IMR-90 (cell line): ENCODE results near the gene ZNF253. TPM values are rescaled to one million over a fixed set of nuclear protein-coding genes. Genes with fewer than 3 reads are reported as not detected.
"Not testable (repeated sequence)": the region's sequence is repeated elsewhere in the genome, so short reads cannot be mapped to it uniquely, and the experiment has no call there.

Experiments used
- ATAC-seq: fragments of 200-7000 bp; cut with Tn5 transposase; 2 replicates; pipeline ENCODE4 v1.9.1; 2020; ENCODE audit warnings: low read depth, mild to moderate bottlenecking, moderate library complexity
- BruUV-seq: library from RNA; stranded (reverse); fragments of 400-500 nt; replicated peaks from 2 replicates; lab custom pipeline; 2021; lab: Mats Ljungman, UMichigan
- CTCF ChIA-PET: fragments of 300-600 bp; formaldehyde crosslinking; extraction: SDS; loops from one replicate; lab custom pipeline; 2021; ENCODE audit warnings: antibody characterized with exemption; lab: Yijun Ruan, JAX
- POLR2A ChIA-PET: fragments of 300-600 bp; sonication (Branson Sonifier 250); formaldehyde crosslinking; loops from one replicate; lab custom pipeline; 2022; ENCODE audit warnings: antibody characterized with exemption; ENCODE audit not compliant: unreplicated experiment; lab: Charles Lee
- DNase-seq: peaks from one replicate; pipeline ENCODE4 v3.0.0; 2013
- H2AFZ ChIP-seq: replicated peaks from 2 replicates; pipeline ENCODE3; 2013; ENCODE audit warnings: low read length, mild to moderate bottlenecking; ENCODE audit not compliant: poor library complexity
- H2AK5ac ChIP-seq: 2 replicates; pipeline ENCODE4 v1.6.1; 2013; ENCODE audit warnings: low read depth, low read length, inconsistent platforms
- H2AK9ac ChIP-seq: replicated peaks from 2 replicates; pipeline ENCODE3; 2013; ENCODE audit warnings: mild to moderate bottlenecking, low read depth, low read length, moderate library complexity; ENCODE audit not compliant: poor library complexity
- H2BK120ac ChIP-seq: 2 replicates; pipeline ENCODE4 v1.6.1; 2013; ENCODE audit warnings: low read depth, low read length, inconsistent platforms
- H2BK15ac ChIP-seq: 3 replicates; pipeline ENCODE4 v1.6.1; 2013; ENCODE audit warnings: low read depth, low read length, inconsistent platforms
- H2BK20ac ChIP-seq: 2 replicates; pipeline ENCODE4 v1.6.1; 2013; ENCODE audit warnings: low read depth, mild to moderate bottlenecking, inconsistent platforms, low read length, moderate library complexity
- H2BK5ac ChIP-seq: 2 replicates; pipeline ENCODE4 v1.6.1; 2013; ENCODE audit warnings: mild to moderate bottlenecking, low read depth, low read length, inconsistent platforms; ENCODE audit not compliant: poor library complexity, severe bottlenecking
- H3K14ac ChIP-seq: replicated peaks from 2 replicates; pipeline ENCODE4 v1.6.1; 2013; ENCODE audit warnings: low read depth, low read length, inconsistent platforms
- H3K18ac ChIP-seq: 2 replicates; pipeline ENCODE4 v1.6.1; 2013; ENCODE audit warnings: low read depth, low read length, control low read depth
- H3K23ac ChIP-seq: 2 replicates; pipeline ENCODE4 v1.6.1; 2013; ENCODE audit warnings: low read depth, low read length, inconsistent platforms
- H3K27ac ChIP-seq: 2 replicates; pipeline ENCODE4 v1.5.1; 2013; ENCODE audit warnings: mild to moderate bottlenecking, control low read depth, low read length; ENCODE audit not compliant: insufficient read depth
- H3K27me3 ChIP-seq: 2 replicates; pipeline ENCODE4 v1.6.1; 2013; ENCODE audit warnings: low read length; ENCODE audit not compliant: control insufficient read depth, insufficient read depth
- H3K36me3 ChIP-seq: 2 replicates; pipeline ENCODE4 v1.6.1; 2013; ENCODE audit warnings: low read length, mixed read lengths; ENCODE audit not compliant: control insufficient read depth, insufficient read depth
- H3K4ac ChIP-seq: 2 replicates; pipeline ENCODE4 v1.6.1; 2013; ENCODE audit warnings: low read depth, low read length, inconsistent platforms
- H3K4me1 ChIP-seq: 2 replicates; pipeline ENCODE4 v1.6.1; 2013; ENCODE audit warnings: low read length, mixed read lengths; ENCODE audit not compliant: control insufficient read depth, insufficient read depth
- H3K4me2 ChIP-seq: 2 replicates; pipeline ENCODE4 v1.6.1; 2013; ENCODE audit warnings: low read depth, mild to moderate bottlenecking, control low read depth, low read length, moderate library complexity
- H3K4me3 ChIP-seq: 2 replicates; pipeline ENCODE4 v1.5.1; 2013; ENCODE audit warnings: low read depth, mild to moderate bottlenecking, control low read depth, low read length, moderate library complexity; ENCODE audit not compliant: insufficient read depth
- H3K56ac ChIP-seq: 2 replicates; pipeline ENCODE4 v1.6.1; 2013; ENCODE audit warnings: low read length, inconsistent platforms; ENCODE audit not compliant: insufficient read depth; ENCODE audit errors: extremely low read depth
- H3K79me1 ChIP-seq, 2 experiments: 2 replicates each; pipeline ENCODE4 v1.6.1; 2013; ENCODE audit warnings: low read length in 2 of 2, inconsistent platforms in 1 of 2, low read depth in 1 of 2
- H3K9ac ChIP-seq: 2 replicates; pipeline ENCODE4 v1.6.1; 2013; ENCODE audit warnings: low read depth, low read length, control low read depth
- H3K9me1 ChIP-seq: 2 replicates; pipeline ENCODE4 v1.6.1; 2013; ENCODE audit warnings: low read length, inconsistent platforms; ENCODE audit not compliant: insufficient read depth
- H3K9me3 ChIP-seq: 2 replicates; pipeline ENCODE4 v1.6.1; 2013; ENCODE audit warnings: low read length; ENCODE audit not compliant: control insufficient read depth, insufficient read depth
- H4K20me1 ChIP-seq: 2 replicates; pipeline ENCODE4 v1.6.1; 2013; ENCODE audit warnings: low read length, inconsistent platforms; ENCODE audit not compliant: insufficient read depth
- H4K5ac ChIP-seq: 2 replicates; pipeline ENCODE4 v1.6.1; 2013; ENCODE audit warnings: mild to moderate bottlenecking, low read depth, low read length, control low read depth
- H4K8ac ChIP-seq, 2 experiments: 2 replicates each; pipeline ENCODE4 v1.6.1; 2013; ENCODE audit warnings: low read depth in 2 of 2, low read length in 2 of 2, control low read depth in 1 of 2, inconsistent platforms in 1 of 2
- H4K91ac ChIP-seq: 2 replicates; pipeline ENCODE4 v1.6.1; 2013; ENCODE audit warnings: low read depth, low read length, inconsistent platforms; ENCODE audit not compliant: insufficient read depth
- POLR2A ChIP-seq: IDR thresholded peaks from 2 replicates; pipeline ENCODE4 v1.6.1; 2012; ENCODE audit warnings: mild to moderate bottlenecking, low read depth, low read length
- RCOR1 ChIP-seq: IDR thresholded peaks from 2 replicates; pipeline ENCODE4 v1.6.1; 2012; ENCODE audit warnings: mild to moderate bottlenecking, low read length, improper control_type of control experiment; ENCODE audit not compliant: insufficient replicate concordance
- WGBS, 2 experiments: methylation state at CpG; one replicate each; pipeline versions ENCODE4 v1.1.5 to v1.1.7; 2013; ENCODE audit warnings: missing lambda C conversion rate in 2 of 2; ENCODE audit not compliant: insufficient read length in 1 of 2; ENCODE audit errors: extremely low coverage in 2 of 2; 5-methylcytosine and 5-hydroxymethylcytosine counted together
- dilution Hi-C: fragments of 300-500 bp; cut with HindIII; formaldehyde crosslinking; loops from one replicate; pipeline ENCODE4 v1.14.3; 2018; ENCODE audit warnings: low sequenced_read_pairs; ENCODE audit not compliant: unreplicated experiment
- in situ Hi-C: fragments of 300-500 bp; cut with MboI; formaldehyde crosslinking; loops from 3 replicates; pipeline ENCODE4 v1.14.3; 2019; ENCODE audit warnings: low sequenced_read_pairs, inconsistent platforms, mixed read lengths
- intact Hi-C: fragments of 100-400 bp; cut with micrococcal nuclease; formaldehyde crosslinking; loops from 2 replicates; pipeline ENCODE4 v1.10.0; 2022
- polyA plus RNA-seq, 3 experiments: library from polyadenylated mRNA; depleted of rRNA; stranded (reverse); fragments of >200 nt; gene quantifications; 2 replicates each; pipeline ENCODE4 v1.2.3, GENCODE V29; 2012; ENCODE audit warnings: low replicate concordance in 1 of 3
- total RNA-seq: library from RNA; depleted of rRNA; stranded (reverse); fragments of >200 nt; gene quantifications from 2 replicates; pipeline ENCODE4 v1.2.3, GENCODE V29; 2012

The ZNF253 gene
- total and polyA plus RNA-seq, 2 of the 4 experiments (the other 2 are of a cell fraction): 0.74 to 3.4 TPM

- Histone ChIP-seq H3K4me1 (no peaks in the 10 kb centered on the region), H3K79me1 (0 out of 4 replicates have a peak, but pooled peaks cover 0 to 4% of the 10 kb centered on the region in 2 experiments), H2BK15ac (no peak within 1 kb of the TSS), H4K91ac (peak within 1 kb of the TSS; percentile 78), H3K27me3 (no peaks in the 10 kb centered on the region), H4K8ac (peak within 1 kb of the TSS; percentile 62 to 96), H2AFZ (peak within 1 kb of the TSS; percentile 98), H3K4ac (peak within 1 kb of the TSS; percentile 93), H2BK120ac (no peak within 1 kb of the TSS), H3K9ac (peak within 1 kb of the TSS; percentile 97), H2BK5ac (peak within 1 kb of the TSS; percentile 83), H2AK9ac (peak within 1 kb of the TSS; percentile 75), H3K56ac (peak within 1 kb of the TSS; percentile 84), H2BK20ac (no peak within 1 kb of the TSS), H3K36me3 (peaks cover 15% of the 10 kb centered on the region; the same call in 1 of the 2 replicates), H3K23ac (peak within 1 kb of the TSS; percentile 95; the same call in 1 of the 2 replicates), H3K4me3 (peak within 1 kb of the TSS; percentile 98), H3K27ac (peak within 1 kb of the TSS; percentile 97), H3K9me3 (peaks cover 40% of the 10 kb centered on the region), H3K4me2 (peak within 1 kb of the TSS; percentile 65), H2AK5ac (no peak within 1 kb of the TSS), H3K18ac (peak within 1 kb of the TSS; percentile 91), H3K9me1 (no peaks in the 10 kb centered on the region), H4K5ac (peak within 1 kb of the TSS; percentile 98), H4K20me1 (no peaks in the 10 kb centered on the region), H3K14ac (peak within 1 kb of the TSS; percentile 98)
- BruUV-seq: no TSS peak
- CTCF ChIA-PET: no interaction called here
- TF ChIP-seq RCOR1 (no peak), POLR2A (peak; percentile 77)
- dilution Hi-C loops: no loop called here
- in situ Hi-C loops: no loop called here
- 2% methylated on average over 15 of the region's 28 CpGs; no CpG with 5 or more reads in 1 of the 2 experiments for WGBS, 2 experiments
- intact Hi-C loops: loop anchor here (5.0 kb wide), 1 partner anchor 46 kb away; the partner anchor contains the start of gene ZNF253
- POLR2A ChIA-PET: interaction anchor here (0.6 to 1.1 kb wide), 3 partner anchors 16 to 324 kb away, joined by 4 to 10 read pairs (median 9); partner anchors contain the start of gene ATP13A1
- ATAC-seq: peak; percentile 98
- peak; percentile 92 for DNase-seq
These were observed 44.2 kb upstream of the ZNF253 start, which contains the start of gene ZNF506 for GRCh38 chr19:19821366-19821951. Gene ZNF506, minus strand, starts transcription at chr19:19821750. Its CDS starts 147 bp downstream, at chr19:19821603.

- H3K79me1 ChIP-seq, H4K5ac ChIP-seq, H4K20me1 ChIP-seq, H3K27me3 ChIP-seq, H3K9me1 ChIP-seq, H4K91ac ChIP-seq, H2BK5ac ChIP-seq, ATAC-seq, H3K4me1 ChIP-seq, H2BK15ac ChIP-seq, H2AFZ ChIP-seq, H2AK9ac ChIP-seq, H3K18ac ChIP-seq, H2BK20ac ChIP-seq, dilution Hi-C loops, CTCF ChIA-PET, in situ Hi-C loops, H3K4ac ChIP-seq, H3K56ac ChIP-seq, DNase-seq, H2AK5ac ChIP-seq, BruUV-seq, H2BK120ac ChIP-seq, H3K23ac ChIP-seq: not testable (repeated sequence)
- intact Hi-C loops: loop anchor here (5.0 kb wide), 1 partner anchor 45 kb away; the partner anchor contains the start of gene ZNF253
- peaks cover 14% of the 10 kb centered on the region; the same call in 1 of the 2 replicates for H3K36me3 ChIP-seq
- H3K4me3 ChIP-seq: peak overlapping the region; percentile 98
- POLR2A ChIA-PET: interaction anchor here (1.1 kb wide), 1 partner anchor 158 kb away, joined by 10 read pairs; the partner anchor contains the start of gene ATP13A1
- peak overlapping the region; percentile 8 to 62; a peak in 3 of 4 replicates for H4K8ac ChIP-seq
- peaks cover 42% of the 10 kb centered on the region for H3K9me3 ChIP-seq
- WGBS, 2 experiments: 27% methylated on average over 3 of the region's 11 CpGs; no CpG with 5 or more reads in 1 of the 2 experiments
- 0 out of 2 replicates have a peak overlapping the region, but pooled peaks have one; percentile 34 for H3K9ac ChIP-seq
- peak overlapping the region; percentile 65; the same call in 1 of the 2 replicates for H3K4me2 ChIP-seq
- 0 out of 2 replicates have a peak overlapping the region, but pooled peaks have one; percentile 37 for H3K14ac ChIP-seq
- H3K27ac ChIP-seq: peak overlapping the region; percentile 39
These were observed 43.7 kb upstream of the ZNF253 start for GRCh38 chr19:19821976-19822375.
